Activated CD4-positive, alpha-beta T cell treated with anti-CD3 and anti-CD28 coated beads, Interleukin-2, amount 50 U/mL, for 24 hours (primary cell): ENCODE measurements around the gene FKBP15.
"Not testable (repeated sequence)": the region's sequence is repeated elsewhere in the genome, so short reads cannot be mapped to it uniquely, and the experiment has no call there.

Source experiments
- DNase-seq, 2 donors: peaks; one replicate each; pipeline ENCODE4 v3.0.0-alpha.2; 2020; ENCODE audit warnings: low read depth in 1 of 2, low spot score in 1 of 2

Gene FKBP15

DNA sequence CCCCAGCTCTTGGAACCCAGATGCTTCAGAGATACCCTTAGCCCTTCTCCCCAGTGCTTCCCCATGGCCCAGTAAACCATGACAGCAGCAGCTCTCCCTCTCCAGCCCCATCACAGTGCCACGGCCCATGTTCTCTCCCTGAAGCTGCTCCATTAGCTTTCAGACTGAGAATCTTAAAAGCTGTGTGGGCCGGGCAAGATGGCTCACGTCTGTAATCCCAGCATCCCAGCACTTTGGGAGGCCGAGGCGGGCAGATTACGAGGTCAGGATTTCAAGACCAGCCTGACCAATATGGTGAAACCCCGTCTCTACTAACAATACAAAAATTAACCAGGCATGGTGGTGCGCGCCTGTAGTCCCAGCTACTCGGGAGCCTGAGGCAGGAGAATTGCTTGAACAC lies 71.5 kb downstream of the FKBP15 start:
- DNase-seq = not testable (repeated sequence)

DNA sequence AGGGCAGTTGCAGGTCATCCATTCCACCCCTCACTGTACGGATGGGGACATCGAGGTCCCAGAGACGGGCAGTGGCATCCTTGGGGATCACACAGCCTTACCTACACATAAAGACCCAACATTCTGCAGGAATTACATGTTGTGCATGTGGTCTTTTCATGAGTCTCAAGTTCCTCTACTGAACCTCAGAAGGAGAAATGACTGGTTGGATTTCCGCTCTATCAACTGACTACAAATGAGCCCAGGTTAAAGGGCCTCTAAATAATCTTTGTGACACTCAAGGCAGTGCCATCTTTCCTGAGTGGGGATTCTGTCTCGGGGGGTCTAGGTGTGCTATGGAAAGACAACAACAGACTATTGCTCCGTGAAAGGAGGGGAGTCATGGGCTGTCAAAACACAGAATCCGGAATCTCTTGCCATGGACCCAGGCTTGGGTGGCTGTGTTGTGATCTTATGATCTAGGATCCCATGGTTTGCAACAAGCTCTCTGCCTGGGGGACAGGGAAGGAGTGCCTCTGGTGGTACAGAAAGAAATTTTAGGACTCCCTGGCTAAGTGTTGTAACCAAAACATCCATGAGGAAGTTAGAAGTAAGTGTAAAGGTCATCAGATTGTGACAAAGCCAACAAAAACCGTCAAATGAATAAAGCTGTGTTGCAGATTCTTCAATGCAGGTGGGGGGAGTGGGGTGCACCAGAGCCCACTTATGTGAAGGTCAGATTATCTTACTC lies 72.1 kb downstream of the FKBP15 start:
- no peak for DNase-seq

DNA sequence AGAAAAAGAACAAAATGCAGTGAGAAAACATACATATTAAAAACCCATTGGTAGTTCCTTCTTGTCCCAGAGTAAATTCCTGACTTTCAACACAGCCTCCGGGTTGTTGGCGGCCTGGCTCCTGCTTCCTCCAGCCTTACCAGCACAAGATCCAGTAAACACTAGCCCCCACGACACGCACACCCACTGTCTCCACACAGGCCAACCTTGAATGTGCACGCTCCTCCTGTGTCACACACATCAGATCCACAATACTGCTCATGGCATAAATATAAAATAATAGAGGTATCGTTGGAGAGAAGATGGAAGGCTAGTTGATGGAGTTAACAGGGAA lies 72.7 kb downstream of the FKBP15 start:
- no peak for DNase-seq

DNA sequence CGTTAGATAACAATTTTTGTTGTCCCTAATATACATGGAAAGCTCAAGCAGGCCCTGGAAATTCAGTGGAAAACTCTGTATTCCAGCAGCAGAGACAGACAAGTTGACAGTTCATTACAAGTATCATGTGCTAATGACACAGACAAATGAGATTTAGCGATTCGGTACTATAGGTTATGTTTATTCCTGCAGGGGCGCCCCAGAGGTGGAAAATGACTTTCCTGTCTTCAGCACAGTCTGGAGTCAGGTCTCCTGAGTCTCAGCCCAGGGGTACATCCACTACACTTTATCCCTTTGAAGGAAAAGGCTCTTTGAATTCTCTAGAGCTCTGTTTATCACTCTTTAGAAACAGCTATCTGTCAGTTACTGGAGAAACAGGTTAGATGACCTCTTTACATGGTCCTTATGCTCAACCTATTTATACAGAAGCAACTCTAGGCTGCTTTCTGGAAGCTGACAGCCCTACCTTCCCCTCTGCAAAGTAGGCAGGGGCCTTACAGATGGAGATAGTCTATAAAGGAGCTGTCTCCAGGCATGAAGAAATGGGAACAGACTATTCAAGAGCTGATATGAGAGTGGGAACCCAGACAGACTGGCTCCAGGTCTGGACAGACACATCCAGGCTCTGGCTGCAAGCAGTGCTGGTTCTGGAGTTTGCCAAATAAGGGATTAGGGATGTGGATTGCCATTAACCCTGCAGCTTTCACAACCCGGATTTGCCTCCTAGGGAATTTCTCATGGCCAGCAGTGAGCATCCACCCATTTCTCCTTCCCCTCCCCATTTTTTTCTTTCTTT lies 77.4 kb downstream of the FKBP15 start:
- no peak for DNase-seq

DNA sequence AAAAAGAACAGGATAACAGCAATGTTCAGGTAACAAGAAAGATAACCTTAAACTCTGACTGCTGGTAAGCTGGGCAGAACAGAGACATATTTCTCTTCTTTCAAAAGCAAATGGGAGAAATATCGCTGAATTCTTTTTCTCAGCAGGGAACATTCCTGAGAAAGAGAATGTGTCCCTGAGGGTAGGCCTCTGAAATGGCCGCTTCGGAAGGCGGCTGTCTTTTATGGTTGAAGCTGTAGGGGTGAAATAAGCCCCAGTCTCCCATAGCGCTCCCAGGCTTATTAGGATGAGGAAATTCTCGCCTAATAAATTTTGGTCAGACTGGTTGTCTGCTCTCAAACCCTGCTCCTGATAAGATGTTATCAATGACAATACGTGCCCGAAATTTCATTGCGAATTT lies 80.2 kb downstream of the FKBP15 start:
- not testable (repeated sequence) for DNase-seq

DNA sequence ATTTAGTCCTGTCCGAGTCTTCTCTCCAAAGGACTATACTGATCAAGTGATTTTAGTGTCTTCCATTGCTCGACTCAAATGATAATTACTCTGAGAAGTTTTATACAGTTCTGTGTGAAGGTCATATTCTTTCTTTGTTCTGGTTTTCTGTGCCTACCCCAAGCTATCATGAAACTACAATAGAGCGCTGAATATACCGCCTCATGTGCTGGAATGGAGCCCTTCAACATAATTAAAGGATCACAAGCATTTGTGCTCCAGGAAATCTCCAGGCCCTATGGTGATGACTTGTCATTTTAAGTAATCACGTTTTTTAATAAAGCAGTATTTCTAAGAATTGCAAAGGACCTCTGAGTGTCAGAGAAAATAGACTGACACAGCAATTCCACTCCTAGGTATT lies 81.1 kb downstream of the FKBP15 start:
- DNase-seq = no peak

DNA sequence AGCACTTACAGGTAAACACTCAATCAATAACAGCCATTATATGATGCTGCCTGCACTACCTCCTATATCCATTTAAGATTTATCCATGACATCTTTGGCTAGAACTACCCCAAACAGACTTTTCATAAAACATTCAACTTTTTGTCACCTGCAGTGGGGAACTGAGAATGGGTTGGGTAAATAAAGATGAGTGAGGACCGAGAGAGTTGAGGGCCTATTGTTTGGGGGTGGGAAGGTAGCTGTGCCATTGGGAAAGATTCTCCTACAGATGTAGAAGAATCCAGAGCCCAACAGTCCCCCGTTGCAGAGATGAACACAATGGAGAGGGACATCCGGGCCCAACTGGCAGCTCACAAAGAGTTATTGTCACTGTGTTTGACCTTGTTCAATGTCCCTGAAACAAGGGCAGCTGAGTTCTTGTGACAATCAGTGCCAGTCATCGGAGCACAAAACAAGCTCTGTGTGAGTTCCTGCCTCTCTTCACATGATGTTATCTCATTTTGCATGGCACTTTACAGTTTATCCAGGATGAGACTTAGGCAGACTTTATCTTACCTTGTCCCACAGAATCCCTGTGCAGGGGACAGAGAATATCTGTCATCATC lies 81.8 kb downstream of the FKBP15 start:
- DNase-seq = no peak

DNA sequence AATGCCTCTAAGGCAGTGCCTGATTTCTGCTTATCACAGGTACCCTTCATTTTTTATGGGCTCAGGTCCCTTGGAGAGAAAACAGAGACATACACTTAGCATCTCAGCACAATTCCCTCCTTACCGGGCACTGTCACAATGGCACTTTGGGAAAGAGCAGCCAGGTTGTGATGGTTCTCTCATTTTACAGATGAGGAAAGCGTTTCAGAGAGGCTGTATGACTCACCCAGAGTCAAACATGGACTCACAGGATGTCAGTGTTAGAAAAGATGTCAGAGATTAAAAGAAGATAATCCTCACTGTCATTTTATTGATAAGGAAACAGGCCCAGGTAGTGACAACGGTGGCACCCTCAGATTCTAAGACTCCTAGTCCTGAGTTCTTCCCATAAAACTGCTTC lies 82.3 kb downstream of the FKBP15 start:
- no peak for DNase-seq

DNA sequence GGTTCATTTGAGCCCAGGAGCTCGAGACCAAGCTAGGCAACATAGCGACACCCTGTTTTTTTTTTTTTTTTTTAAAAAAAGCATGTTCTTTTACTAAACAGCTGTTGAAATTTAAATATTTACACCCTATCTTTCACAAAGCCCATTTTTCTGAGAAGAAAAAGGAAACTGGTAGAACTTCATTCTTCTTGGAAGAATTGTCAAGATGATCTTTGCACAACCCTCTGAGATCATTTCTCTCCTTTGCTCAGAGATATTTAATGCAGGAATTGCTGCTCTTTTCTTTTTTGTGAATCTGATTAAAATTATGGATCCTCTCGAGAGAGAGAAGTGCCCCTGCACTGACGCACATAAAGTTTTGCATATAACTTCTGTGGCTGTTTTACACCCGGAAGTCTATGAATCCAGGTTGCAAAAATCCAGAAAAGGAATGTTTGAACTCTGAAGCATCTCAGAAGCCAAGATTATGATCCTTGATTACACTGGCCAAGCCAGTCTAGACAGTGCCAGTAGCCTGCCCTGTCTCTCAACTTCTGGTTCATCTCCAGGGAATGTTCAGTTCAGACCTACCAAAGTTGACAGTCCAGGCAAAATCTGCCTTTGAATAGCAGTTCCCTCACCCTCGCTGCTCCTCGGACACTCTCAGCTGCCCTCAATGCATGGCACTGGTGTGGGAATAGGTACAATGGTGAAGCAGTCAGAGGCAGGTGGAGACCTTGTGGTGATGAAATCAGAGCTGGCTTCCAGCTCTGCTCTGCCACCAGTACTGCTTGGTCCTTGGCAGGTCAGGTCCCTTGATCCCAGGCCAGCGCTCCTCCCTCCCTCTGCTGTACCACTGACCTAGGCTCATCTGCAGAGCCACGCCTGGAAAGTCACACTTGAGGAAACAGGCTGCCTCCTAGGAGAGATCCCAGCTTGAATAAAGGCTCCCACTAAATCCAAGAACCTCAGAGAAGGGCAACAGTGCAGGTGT lies 83.6 kb downstream of the FKBP15 start:
- no peak for DNase-seq

DNA sequence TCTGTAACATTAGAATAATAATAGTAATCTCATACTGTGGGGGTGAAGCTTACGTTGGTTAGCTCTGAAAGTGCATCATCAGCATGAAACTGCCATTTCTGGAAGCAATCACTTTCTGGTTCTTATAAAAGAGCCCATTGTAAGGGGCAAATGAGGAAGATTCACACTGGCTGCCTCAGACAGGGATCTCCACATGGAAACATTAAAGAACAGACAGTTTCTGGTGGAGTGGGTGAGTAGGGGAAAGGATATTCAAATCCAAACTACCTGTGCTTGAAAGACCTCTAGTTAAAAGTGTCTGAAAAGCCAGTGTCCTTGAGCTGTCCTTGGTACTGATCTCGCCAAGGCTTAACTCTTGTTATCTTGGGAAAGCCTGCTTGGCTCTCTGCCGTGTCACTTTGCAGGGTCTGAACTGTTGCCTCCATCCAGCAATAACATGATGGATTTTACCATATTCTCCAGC lies 89.4 kb downstream of the FKBP15 start:
- DNase-seq = no peak

DNA sequence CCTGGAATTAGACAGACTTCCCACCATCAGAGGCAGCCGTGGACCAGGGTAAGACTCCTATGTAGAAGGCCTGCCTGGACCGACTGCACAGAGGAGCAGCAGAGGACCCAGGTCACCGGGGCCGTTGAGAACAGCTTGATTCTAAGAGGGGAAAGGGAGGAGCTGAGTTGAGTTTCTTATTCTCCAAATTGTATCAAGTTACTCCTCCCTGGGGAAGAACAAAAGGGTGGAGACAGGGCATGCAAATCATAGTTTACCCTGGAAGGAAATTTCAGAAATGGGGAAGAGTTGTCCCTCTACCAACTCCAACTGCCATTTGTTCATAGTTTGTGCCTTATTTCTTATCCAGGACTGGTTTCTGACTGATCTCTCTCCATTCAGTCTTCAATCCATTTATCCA lies 91.2 kb downstream of the FKBP15 start:
- DNase-seq = no peak

DNA sequence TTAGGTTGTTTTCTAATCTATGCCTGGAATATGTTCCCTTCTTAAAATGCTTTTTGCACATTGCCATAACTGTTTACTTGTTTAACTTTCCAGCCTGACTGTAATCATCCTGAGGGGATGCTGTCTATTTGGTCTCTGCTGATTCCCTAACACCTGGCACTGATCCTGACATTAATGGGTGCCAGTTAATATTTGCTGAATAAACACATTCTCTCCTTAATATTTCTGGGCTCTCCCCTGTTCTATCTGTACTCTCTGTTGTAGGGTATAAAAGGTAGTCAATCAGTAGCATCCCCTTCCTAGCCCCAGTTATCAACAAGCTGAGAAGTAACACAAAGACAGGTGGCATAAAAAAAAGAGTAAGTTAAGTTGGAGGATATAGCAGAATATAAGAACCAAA lies 91.6 kb downstream of the FKBP15 start:
- DNase-seq = no peak

DNA sequence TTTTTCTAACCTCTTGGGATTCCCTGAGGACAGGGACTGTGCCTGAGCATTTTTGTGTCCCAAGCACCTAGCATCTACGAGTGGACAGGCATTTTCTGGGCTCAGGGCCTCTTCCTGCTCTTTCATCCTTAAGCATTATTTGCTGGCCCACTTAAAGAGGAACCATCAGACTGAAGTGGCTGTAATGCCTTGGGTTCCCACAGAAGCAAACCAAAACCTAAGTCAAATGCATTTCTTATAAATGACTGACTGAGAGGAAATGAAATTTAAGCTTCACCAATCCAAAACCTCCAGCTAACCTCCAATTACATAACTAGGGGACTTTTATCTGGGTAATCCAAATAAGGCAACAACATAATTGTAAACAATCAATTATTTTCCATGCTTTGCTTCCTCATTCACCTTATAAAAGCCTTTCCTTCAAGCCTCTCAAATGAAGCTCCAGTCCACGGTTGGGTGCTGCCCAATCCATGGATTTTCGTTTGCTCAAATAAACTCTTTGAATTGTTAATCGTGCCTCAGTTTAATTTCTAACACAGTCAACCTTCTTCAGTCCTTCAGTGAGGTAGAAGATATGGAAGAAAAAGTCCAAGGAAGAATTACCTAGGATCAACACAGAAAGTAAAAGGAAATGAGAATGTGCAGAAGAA lies 95.6 kb downstream of the FKBP15 start:
- no peak for DNase-seq

DNA sequence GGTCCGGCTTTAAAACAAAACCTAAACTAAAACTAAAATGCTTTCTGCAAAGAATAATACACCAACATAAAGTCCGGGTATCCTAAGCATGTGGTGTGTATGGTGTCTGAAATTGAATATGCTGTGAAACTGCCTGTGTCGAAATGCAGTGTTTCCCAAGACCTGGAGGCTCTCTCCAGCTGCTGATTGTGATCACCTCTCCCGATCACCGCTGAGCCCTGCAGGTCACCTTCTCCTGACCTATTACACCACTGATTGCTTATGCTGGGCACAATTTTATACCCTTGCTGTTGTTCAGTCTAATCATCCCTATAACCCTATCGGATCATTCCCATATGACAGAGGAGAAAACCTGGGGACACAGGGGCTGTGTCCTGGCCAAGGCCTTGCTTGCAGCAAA lies 102.2 kb downstream of the FKBP15 start:
- not testable (repeated sequence) for DNase-seq
